ENCODE results near the gene ARL16. TPM values are rescaled to one million over a fixed set of nuclear protein-coding genes. Genes with fewer than 3 reads are reported as not detected.
A peak's percentile ranks its signal among the peaks of the same experiment; 100 is the strongest.

ARL16 gene
- total and polyA plus RNA-seq, 2 donors (not counting 3 experiments of a cell fraction or from before 2014, with no cell fraction given): 41.4 to 71.7 TPM

DNA sequence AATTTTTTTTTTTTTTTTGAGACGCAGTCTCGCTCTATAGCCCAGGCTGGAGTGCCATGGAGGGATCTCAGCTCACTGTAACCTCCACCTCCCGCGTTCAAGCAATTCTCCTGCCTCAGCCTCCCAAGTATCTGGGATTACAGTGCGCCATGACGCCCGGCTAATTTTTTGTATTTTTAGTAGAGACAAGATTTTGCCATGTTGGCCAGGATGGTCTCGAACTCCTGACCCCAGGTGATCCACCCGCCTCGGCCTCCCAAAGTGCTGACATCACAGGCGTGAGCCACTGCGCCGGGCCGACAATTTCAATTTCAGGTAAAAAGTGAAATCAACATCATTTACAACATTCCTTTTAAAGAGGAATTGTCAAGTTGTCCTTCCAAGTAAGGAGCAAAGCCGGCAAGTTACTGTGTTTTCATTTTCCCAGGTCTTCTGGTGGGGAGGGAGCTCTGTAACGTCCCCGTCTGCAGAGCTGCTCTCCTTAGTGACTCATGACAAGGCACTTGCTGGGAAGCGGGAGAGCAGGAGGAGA lies 47.6 kb downstream of the ARL16 start:
- dilution Hi-C loops (cut with MboI; ENCODE audit: extremely low pct_ligation_motif_present, low sequenced_read_pairs): no loop called here
- Histone ChIP-seq H3K36me3 (ENCODE audit: control insufficient read depth in 2 of 2, extremely low read depth in 1 of 2, insufficient read depth in 2 of 2, low read length in 2 of 2) (no peaks in the 10 kb centered on the region), H3K27ac (ENCODE audit: insufficient read depth, low read depth, low read length) (peak overlapping the region; percentile 75), H3K9me3 (replicated peaks; ENCODE audit: control insufficient read depth, insufficient read depth, low read length) (no peaks in the 10 kb centered on the region), H3K27me3 (ENCODE audit: control insufficient read depth in 2 of 2, insufficient read depth in 2 of 2, low read length in 2 of 2) (no peaks in the 10 kb centered on the region), H3K79me2 (ENCODE audit: control insufficient read depth, insufficient read depth, low read length) (peaks cover 53% of the 10 kb centered on the region), H3K9me1 (replicated peaks; ENCODE audit: control insufficient read depth, extremely low read depth, insufficient read depth, low read length) (no peaks in the 10 kb centered on the region), H4K20me1 (replicated peaks; ENCODE audit: control insufficient read depth, extremely low read depth, insufficient read depth, low read length) (peaks cover 6% of the 10 kb centered on the region), H3K4me1 (ENCODE audit: control insufficient read depth, extremely low read depth, insufficient read depth, low read length) (peaks cover 11% of the 10 kb centered on the region), H2AFZ (ENCODE audit: low read depth, low read length) (no peak overlapping the region), H3K9ac (replicated peaks; ENCODE audit: extremely low read depth, insufficient read depth, low read length) (peak overlapping the region; percentile 93), H3K4me2 (ENCODE audit: insufficient read depth, low read length) (peak overlapping the region; percentile 89), H3K4me3 (replicated peaks in 1 of 3; ENCODE audit: insufficient read depth in 1 of 3, low read depth in 1 of 3, low read length in 3 of 3) (peak overlapping the region; percentile 70 to 91 (median 84))
- FAIRE-seq: peak; percentile 83
- ChIA-PET POLR2A (interaction anchor here (0.9 kb wide), 1 partner anchor 20 kb away, joined by 4 read pairs; the partner anchor contains the start of gene PDE6G), CTCF (interaction anchor here (1.0 to 1.1 kb wide), 2 partner anchors 12 to 29 kb away, joined by 3 to 4 read pairs; no protein-coding TSS in a partner anchor)
- no peak for TF ChIP-seq GATA2 (IDR thresholded peaks at IDR 0.05; ENCODE audit: insufficient read depth, insufficient read length, low read depth, low read length)
- intact Hi-C loops (cut with micrococcal nuclease): loop anchor here (2.0 kb wide), 1 partner anchor 31 kb away; the partner anchor contains the start of genes CCDC137 and OXLD1
- no peak for DNase-seq (ENCODE audit: low read depth, low spot score)
- BruUV-seq (replicated peaks): TSS peak; percentile 42

DNA sequence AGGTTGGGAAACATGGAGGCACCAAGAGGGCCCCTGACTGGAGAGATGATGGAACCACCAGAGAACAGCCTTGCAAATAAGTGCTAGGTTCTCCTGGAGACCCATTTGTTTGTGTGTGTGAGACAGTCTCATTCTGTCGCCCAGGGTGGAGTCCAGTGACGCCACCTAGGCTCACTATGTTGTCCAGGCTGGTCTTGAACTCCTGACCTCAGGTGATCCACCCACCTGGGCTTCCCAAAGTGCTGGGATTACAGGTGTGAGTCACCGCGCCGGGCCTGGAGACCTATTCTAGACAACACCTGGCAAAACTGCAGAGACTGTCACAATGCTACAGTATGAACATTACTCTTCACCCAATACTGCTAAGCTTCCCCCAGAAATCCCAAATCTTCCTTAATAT lies 48.2 kb downstream of the ARL16 start:
- H3K36me3 ChIP-seq (ENCODE audit: control insufficient read depth in 2 of 2, extremely low read depth in 1 of 2, insufficient read depth in 2 of 2, low read length in 2 of 2): no peaks in the 10 kb centered on the region
- DNase-seq (ENCODE audit: low read depth, low spot score) (no peak), FAIRE-seq (no peak)
- H3K4me3 ChIP-seq (replicated peaks in 1 of 3; ENCODE audit: insufficient read depth in 1 of 3, low read depth in 1 of 3, low read length in 3 of 3): peak overlapping the region in 1 of 3 experiments; percentile 84
- intact Hi-C loops (cut with micrococcal nuclease): no loop called here
- peaks cover 11% of the 10 kb centered on the region for H3K4me1 ChIP-seq (ENCODE audit: control insufficient read depth, extremely low read depth, insufficient read depth, low read length)
- peak overlapping the region; percentile 89 for H3K4me2 ChIP-seq (ENCODE audit: insufficient read depth, low read length)
- dilution Hi-C loops (cut with MboI; ENCODE audit: extremely low pct_ligation_motif_present, low sequenced_read_pairs): no loop called here
- H4K20me1 ChIP-seq (replicated peaks; ENCODE audit: control insufficient read depth, extremely low read depth, insufficient read depth, low read length): peaks cover 6% of the 10 kb centered on the region
- no peak overlapping the region for H3K9ac ChIP-seq (replicated peaks; ENCODE audit: extremely low read depth, insufficient read depth, low read length)
- no peak overlapping the region for H3K27ac ChIP-seq (ENCODE audit: insufficient read depth, low read depth, low read length)
- no peaks in the 10 kb centered on the region for H3K9me1 ChIP-seq (replicated peaks; ENCODE audit: control insufficient read depth, extremely low read depth, insufficient read depth, low read length)
- no peaks in the 10 kb centered on the region for H3K9me3 ChIP-seq (replicated peaks; ENCODE audit: control insufficient read depth, insufficient read depth, low read length)
- H3K79me2 ChIP-seq (ENCODE audit: control insufficient read depth, insufficient read depth, low read length): peaks cover 57% of the 10 kb centered on the region
- H2AFZ ChIP-seq (ENCODE audit: low read depth, low read length): no peak overlapping the region
- no TSS peak for BruUV-seq (replicated peaks)
- TF ChIP-seq EZH2 (IDR thresholded peaks at IDR 0.05; ENCODE audit: borderline replicate concordance, low read depth, low read length, severe bottlenecking): no peak
- no peak for TF ChIP-seq MYC (IDR thresholded peaks at IDR 0.05; ENCODE audit: low read depth, low read length)
- TF ChIP-seq GATA2 (IDR thresholded peaks at IDR 0.05; ENCODE audit: insufficient read depth, insufficient read length, low read depth, low read length): no peak
- TF ChIP-seq JUN (IDR thresholded peaks at IDR 0.05; ENCODE audit: borderline replicate concordance, insufficient read depth, insufficient read length, low read depth): no peak
- TF ChIP-seq, protein P1, sequence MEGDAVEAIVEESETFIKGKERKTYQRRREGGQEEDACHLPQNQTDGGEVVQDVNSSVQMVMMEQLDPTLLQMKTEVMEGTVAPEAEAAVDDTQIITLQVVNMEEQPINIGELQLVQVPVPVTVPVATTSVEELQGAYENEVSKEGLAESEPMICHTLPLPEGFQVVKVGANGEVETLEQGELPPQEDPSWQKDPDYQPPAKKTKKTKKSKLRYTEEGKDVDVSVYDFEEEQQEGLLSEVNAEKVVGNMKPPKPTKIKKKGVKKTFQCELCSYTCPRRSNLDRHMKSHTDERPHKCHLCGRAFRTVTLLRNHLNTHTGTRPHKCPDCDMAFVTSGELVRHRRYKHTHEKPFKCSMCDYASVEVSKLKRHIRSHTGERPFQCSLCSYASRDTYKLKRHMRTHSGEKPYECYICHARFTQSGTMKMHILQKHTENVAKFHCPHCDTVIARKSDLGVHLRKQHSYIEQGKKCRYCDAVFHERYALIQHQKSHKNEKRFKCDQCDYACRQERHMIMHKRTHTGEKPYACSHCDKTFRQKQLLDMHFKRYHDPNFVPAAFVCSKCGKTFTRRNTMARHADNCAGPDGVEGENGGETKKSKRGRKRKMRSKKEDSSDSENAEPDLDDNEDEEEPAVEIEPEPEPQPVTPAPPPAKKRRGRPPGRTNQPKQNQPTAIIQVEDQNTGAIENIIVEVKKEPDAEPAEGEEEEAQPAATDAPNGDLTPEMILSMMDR (IDR thresholded peaks at IDR 0.05; ENCODE audit: extremely low read depth in 1 of 2, insufficient read depth in 1 of 2, low read depth in 1 of 2, low read length in 2 of 2): no peak
- no peak for TF ChIP-seq POLR2A (IDR thresholded peaks at IDR 0.05; ENCODE audit: low read depth, low read length)
- no peak for TF ChIP-seq POLR2AphosphoS5 (IDR thresholded peaks at IDR 0.05; ENCODE audit: insufficient read depth, low read depth, low read length)
- no peak for TF ChIP-seq FOS (IDR thresholded peaks at IDR 0.05; ENCODE audit: borderline replicate concordance, insufficient read depth, low read length)
- TF ChIP-seq, protein P2, sequence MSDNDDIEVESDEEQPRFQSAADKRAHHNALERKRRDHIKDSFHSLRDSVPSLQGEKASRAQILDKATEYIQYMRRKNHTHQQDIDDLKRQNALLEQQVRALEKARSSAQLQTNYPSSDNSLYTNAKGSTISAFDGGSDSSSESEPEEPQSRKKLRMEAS (IDR thresholded peaks at IDR 0.05; ENCODE audit: insufficient read depth, insufficient read length): no peak
- ChIA-PET CTCF (no interaction called here), POLR2A (no interaction called here)
- H3K27me3 ChIP-seq (ENCODE audit: control insufficient read depth in 2 of 2, insufficient read depth in 2 of 2, low read length in 2 of 2): no peaks in the 10 kb centered on the region

Data from endothelial cell of umbilical vein (primary cell).